Right forelimb (tissue), 1 donor: ENCODE measurements around the gene GZMM.

Experiments used
- DNase-seq: peaks from one replicate; pipeline ENCODE4 v3.0.0-alpha.2; 2018

The GZMM gene

DNA sequence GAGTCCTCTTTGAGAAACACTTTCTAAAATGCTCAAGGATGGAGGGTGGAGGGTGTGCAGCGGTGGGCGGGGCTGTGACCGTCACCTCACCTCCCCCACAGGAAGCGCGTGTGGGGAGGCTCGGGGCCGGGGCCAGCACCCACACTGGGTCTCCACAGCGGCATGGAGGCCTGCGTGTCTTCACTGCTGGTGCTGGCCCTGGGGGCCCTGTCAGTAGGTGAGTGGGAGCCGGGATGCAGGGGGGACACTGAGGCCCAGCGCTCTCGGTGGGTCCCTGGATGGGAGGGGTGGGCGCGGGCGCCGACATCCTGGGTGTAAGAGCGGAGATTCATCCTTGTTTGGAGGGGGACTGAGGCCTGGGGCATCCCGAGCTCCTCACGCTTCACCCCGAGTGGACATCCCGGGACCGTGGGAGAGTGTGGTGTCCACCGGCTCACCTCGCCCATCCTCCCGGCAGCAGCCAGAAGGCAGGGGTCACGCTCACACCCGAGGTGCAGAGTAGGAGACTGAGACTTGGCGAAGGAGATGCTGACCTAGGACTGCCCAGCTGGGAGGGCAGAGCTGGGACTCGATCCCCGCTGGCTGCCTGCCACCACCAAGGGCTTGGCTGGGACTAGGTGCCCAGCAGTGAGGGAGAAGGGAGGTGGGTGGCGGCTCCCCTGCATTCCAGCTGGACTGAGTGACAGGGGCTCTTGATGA is at the start of gene GZMM:
TSS of gene GZMM (plus strand) at position 144 of the 699 bp plus-strand sequence. CDS start at position 163, 19 bp downstream.
- DNase-seq: no peak

- no peak for DNase-seq
These were observed 49.4 kb upstream of the GZMM start for GRCh38 chr19:494171-495080.

GRCh38 chr19:495081-495401 is 48.8 kb upstream of the GZMM start:
- no peak for DNase-seq

GRCh38 chr19:495402-496111 is 48.3 kb upstream of the GZMM start:
- DNase-seq: no peak

DNA sequence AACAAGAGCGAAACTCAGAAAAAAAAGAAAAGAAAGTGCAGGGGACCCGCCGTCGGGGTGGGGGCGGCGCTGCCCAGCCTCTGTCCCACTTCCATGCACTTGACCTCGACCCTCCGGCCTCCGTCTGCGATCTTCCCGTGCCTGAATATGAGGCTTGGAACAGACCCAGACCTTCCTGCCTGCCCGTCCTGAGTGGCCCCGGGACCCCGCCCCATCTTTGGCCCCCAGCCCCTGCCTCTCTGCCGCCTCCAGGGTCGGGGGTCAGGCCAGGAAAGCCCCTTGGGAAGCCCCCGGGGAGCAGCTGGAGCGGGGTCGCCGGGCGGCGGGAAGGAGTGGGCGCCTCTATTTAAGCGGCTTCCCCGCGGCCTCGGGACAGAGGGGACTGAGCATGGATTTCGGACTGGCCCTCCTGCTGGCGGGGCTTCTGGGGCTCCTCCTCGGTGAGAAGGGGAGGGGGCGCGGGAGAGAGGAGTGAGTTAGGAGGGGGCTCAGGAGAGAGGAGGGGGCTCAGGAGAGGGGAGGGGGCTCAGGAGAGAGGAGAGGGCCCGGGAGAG is 47.7 kb upstream of the GZMM start, which contains the start of gene MADCAM1:
TSS of gene MADCAM1 (plus strand) at position 375 of the 554 bp plus-strand sequence. CDS start at position 389, 14 bp downstream.
- DNase-seq: no peak

DNA sequence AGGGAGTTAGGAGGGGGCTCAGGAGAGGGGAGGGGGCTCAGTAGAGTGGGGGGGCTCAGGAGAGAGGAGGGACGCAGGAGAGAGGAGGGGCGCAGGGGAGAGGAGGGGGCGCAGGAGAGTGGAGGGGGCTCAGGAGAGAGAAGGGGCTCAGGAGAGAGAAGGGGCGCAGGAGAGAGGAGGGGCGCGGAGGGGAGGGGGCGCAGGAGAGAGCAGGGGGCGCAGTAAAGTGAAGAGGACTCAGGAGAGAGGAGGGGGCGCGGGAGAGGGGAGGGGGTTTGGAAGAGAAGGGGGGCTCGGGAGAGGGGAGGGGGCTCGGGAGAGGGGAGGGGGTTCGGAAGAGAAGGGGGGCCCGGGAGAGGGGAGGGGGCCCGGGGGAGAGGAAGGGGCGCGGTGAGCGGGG is 46.9 kb upstream of the GZMM start:
- DNase-seq: no peak

DNA sequence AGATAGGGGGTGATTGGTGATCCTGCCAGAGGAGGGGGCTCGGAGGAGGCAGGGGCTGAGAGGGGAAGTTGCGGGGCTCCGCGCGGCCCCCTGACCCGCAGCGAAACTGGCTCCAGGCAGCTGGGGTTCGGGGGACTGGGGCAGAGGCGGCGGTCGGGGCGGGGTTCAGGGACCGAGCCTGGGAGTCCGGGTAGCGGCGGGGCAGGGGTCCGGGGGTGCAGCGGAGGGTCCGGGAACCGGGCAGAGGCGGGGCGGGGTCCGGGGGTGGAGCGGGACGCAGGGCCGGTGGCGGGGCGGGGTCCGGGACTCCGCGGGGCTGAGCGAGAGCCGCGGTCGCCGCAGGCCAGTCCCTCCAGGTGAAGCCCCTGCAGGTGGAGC is 46.4 kb upstream of the GZMM start:
- DNase-seq: no peak

DNA sequence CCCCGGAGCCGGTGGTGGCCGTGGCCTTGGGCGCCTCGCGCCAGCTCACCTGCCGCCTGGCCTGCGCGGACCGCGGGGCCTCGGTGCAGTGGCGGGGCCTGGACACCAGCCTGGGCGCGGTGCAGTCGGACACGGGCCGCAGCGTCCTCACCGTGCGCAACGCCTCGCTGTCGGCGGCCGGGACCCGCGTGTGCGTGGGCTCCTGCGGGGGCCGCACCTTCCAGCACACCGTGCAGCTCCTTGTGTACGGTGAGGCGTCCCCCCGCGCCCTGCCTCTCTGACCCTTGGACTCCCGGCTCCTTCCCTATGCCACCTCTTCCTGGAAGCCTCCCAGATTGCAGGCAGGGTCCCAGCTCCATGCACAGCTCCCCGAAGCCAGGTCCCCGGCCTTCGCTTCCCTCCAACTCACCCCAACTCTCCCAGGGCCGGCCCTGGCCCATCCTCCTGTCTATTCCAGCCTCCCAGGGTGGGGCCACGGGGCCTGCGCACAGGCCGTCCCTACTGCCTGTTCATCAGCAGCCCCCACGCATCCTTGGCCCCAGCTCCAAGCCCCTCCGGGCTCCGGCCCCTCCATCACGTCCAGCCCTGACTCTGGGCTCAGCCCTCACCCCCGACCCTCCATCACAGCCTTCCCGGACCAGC is 45.9 kb upstream of the GZMM start:
- no peak for DNase-seq

GRCh38 chr19:498511-498891 is 45.4 kb upstream of the GZMM start:
- no peak for DNase-seq

DNA sequence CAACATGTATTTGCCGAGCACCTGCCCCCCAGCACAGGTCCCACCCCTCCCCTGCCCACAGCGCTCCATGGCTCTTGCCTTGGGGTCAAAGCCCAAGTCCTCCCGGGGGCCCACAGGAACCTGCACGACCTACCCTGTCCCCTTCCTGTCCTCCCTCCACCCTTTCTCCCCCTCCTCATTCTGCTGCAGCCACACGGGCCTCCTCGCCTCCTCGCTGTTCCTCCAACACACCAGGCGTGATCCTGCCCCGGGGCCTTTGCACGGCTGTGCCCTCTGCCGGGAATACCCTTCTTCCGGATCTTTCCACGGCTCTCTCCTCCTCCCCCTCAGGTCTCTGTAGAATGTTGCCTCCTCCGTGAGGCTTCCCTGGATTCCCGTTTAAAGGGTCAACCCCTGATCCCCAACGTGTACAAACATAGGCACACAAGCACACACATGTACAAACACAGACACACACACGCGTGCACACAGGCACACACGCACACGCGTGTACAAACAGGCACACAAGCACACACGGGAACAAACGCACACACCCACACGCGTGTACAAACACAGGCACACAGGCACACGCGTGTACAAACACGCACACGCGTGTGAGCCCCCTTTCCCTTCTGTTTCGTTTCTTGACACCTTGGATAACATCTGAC is 44.8 kb upstream of the GZMM start:
- DNase-seq: no peak

DNA sequence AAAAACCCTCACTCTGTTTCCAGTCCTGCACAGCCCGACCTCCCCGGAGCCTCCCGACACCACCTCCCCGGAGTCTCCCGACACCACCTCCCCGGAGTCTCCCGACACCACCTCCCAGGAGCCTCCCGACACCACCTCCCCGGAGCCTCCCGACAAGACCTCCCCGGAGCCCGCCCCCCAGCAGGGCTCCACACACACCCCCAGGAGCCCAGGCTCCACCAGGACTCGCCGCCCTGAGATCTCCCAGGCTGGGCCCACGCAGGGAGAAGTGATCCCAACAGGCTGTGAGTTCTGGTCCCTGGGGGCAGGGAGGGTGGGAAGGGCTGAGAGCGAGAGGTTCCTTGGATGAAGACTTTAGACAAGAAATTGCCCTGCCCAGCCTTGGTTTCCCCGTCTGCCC is 42.2 kb upstream of the GZMM start:
- no peak for DNase-seq

DNA sequence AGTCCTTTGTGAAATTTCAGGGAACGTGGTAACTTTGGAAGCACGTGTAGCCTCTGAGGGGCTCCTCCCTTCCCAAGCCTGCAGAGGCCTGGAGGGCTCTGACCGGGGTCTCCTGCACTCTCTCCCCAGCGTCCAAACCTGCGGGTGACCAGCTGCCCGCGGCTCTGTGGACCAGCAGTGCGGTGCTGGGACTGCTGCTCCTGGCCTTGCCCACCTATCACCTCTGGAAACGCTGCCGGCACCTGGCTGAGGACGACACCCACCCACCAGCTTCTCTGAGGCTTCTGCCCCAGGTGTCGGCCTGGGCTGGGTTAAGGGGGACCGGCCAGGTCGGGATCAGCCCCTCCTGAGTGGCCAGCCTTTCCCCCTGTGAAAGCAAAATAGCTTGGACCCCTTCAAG is 39.2 kb upstream of the GZMM start:
- DNase-seq: no peak

DNA sequence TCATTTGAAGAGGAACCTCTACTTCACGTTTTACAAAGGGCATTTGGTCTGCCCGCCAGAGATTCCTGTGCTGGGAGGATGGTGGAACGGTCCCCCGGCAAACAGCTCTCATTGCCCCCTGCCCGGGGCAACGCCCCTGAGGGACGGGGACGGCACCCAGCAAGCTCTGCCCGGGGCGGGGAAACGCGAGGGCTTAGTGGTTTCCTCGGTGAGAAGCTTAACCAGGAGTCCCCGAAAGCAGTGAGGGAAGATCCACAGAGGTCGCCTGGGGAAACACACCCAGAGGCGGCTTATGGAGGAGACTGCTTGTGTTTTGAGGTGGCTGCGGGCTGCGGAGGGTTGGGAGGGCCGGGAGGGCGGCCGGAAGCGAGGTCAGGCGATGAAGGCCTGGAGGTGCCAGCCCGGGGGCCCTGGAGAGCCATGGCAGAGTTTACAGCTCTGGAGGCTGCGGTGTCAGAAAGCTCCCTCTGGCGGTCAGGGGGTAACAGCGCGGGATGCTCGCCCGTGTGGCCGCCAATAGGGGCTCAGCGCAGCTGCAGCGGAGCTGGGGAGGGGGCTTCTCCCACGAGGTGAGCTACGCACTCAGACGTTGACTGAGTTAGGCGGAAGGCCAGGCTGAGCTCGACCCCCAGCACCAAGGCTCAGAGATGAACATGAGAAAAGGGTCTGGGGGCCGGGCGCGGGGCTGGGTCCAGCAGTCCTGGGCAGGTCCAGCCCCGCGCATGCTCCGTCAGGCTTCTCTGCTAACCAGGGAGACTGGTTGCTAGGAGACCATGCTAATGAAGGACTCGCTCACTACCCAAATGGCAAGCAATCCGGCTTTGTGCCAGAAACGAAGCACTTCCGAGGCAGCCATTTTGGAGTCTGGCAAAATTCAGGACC is 37.2 kb upstream of the GZMM start:
- DNase-seq: peak; percentile 98

DNA sequence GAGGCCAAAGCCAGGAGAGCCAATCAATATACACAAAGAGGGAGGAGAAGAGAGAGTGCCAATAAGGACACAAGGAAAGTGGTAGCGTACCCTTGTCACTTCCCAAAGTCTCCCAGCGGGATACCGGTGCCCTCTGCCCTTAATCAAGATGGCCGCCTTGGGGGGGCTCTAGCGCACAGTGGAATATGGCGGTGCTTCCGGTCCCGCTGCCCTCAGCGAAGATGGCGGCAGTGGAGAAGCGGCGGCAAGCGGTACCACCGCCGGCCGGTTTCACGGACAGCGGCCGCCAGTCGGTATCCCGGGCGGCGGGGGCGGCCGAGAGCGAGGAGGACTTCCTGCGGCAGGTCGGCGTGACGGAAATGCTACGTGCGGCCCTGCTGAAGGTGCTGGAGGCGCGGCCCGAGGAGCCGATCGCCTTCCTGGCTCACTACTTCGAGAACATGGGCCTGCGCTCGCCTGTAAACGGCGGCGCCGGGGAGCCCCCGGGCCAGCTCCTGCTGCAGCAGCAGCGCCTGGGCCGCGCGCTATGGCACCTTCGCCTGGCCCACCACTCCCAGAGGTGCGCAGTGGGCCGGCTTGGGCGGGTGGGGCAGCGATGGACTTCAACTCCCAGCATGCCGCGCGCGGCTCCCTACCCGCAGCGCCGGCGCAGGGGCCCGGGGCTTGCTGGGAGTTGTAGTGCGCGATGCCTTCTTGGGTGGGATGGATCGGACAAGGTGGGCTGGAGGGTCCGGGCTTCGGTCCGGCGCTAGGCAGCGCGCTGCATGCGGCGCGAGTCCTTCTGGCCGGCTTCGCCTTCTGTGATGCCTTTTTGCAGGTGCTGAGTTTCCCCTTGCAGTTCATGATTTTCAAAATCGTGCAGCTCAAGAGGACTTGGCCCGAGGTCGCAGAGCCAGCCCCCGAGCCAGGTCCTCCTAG is 36.3 kb upstream of the GZMM start, which contains the start of gene TPGS1:
TSS of gene TPGS1 (plus strand) at position 212 of the 918 bp plus-strand sequence. CDS start at position 222, 10 bp downstream.
- DNase-seq: peak; percentile 89

DNA sequence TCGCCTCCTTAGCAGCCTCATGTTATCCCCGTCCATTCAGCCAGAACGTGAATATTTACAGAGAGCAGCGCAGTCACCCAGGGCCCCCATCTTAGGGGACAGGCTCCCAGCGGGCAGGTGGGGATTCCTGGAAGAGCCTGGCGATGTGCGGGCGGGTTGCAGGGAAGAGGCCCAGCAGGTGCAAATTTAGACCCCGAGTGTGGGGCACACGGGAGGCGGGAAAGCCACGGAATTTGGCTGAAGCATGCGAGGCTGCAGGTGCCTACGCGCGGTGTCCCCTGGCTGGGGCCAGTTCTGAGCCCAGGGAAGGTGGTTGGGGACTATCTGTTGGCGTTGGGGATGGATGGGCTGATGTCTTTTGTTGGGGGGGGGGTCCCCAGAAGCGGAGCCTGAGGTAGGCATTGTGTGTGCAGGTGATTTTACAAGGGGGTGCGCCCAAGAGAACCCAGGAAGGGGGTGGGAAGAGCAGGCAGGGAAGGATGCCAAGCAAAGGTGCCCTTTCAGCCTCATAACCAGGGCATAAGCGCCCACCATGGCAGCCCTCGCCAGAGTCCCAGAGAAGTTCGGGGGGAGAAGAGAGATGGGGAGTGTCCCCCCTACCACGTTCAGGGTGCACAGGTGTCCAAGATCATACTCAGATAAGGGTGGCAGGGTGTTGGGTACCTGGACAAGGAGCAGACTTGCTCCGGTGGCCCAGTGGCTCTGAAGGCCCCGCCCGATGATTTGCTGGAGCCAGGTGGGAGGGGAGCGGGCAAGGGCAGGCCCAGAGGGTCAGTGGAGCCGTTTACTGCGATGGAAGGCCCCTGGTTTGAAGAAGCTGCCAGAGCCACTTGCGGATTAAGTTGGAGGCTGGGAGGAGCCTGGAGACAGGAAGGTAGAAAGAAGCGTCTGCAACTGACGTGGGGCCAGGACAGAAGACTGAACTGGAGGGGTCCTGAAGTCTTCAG is 35.4 kb upstream of the GZMM start:
- DNase-seq: peak; percentile 38

GRCh38 chr19:510606-511100 is 33.2 kb upstream of the GZMM start:
- DNase-seq: peak; percentile 86

DNA sequence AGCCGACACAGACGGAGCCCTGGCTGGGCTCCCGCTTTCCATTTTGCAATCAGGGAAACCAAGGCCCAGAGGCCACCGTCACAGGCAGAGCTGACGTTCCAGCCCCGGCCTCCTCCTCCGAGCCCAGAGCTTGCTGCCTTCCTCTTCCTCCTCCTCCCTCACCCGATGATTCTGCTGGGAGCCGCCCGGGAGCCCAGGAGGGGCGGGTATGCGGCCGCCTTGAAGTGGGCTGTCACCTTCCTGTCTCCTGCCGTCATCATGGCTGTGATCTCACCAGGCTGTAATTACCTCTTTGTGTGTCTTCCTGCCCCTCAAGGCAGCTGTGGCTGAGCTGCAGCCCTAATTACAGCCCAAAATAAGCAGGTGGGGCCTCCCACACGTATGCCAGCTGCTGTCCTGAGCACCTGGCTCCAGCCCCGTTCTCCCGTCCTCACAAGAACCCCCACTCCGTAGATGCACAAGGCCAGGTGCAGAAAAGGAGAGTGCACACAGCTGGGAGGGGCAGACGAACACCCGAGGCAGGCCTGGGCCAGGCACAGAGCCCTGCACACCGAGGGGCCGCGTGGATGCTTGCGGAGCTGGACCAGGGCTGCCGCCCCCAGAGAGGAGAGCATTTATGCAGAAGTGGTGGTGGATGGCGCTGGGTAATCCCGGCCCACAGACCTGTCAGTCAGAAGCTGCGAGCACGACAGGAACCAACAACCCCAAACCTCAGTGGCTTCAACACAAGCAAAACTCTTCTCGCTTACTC is 32.6 kb upstream of the GZMM start:
- DNase-seq: peak; percentile 74
